GM12874 (cell line): ENCODE results near the gene ACTR6.

Experiments used
- TF ChIP-seq, protein P1 (sequence below): IDR thresholded peaks from 2 replicates; pipeline ENCODE4 v1.5.1; 2011; ENCODE audit warnings: low read depth, mild to moderate bottlenecking, control low read depth, low read length, moderate library complexity; ENCODE audit not compliant: insufficient read depth

The ACTR6 gene

DNA sequence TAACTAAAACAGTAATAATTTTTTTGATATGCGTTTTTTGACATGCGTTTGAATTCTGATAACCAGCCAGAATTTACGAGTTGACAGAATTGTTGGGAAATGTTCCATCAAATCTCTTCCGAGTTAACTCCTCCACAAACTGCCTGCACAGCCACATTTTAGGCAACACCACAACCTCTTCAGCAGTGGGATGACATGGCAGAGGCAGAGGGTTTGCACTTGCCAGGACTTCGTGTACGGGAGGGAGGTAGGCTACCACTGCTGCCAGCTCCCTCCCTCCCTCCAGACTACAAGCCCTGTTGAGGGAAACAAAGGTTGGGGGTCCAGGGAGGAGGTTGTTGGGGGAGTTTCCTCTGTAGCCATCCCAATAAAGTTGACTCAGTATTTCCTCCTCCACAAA lies 14.5 kb upstream of the ACTR6 start:
- TF ChIP-seq, protein P1, sequence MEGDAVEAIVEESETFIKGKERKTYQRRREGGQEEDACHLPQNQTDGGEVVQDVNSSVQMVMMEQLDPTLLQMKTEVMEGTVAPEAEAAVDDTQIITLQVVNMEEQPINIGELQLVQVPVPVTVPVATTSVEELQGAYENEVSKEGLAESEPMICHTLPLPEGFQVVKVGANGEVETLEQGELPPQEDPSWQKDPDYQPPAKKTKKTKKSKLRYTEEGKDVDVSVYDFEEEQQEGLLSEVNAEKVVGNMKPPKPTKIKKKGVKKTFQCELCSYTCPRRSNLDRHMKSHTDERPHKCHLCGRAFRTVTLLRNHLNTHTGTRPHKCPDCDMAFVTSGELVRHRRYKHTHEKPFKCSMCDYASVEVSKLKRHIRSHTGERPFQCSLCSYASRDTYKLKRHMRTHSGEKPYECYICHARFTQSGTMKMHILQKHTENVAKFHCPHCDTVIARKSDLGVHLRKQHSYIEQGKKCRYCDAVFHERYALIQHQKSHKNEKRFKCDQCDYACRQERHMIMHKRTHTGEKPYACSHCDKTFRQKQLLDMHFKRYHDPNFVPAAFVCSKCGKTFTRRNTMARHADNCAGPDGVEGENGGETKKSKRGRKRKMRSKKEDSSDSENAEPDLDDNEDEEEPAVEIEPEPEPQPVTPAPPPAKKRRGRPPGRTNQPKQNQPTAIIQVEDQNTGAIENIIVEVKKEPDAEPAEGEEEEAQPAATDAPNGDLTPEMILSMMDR = no peak

DNA sequence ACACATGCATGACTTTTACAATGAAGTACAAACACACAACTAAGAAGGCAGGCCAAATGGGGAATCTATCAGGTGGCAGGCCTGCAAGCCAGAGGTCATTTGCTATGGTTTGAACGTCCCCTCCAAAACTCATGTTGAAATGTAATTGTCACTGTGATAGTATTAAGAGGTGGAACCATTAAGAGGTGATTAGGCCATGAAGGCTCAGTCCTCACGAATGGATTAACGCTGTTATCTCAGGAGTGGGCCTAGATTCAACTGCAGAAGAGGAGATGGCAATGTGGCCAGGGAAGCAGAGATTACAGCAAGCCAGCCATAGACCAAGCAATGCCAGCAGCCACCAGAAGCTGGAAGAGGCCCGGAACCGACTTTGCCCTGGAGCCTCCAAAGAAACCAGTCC lies 13.5 kb upstream of the ACTR6 start:
- TF ChIP-seq, protein P1 = no peak

DNA sequence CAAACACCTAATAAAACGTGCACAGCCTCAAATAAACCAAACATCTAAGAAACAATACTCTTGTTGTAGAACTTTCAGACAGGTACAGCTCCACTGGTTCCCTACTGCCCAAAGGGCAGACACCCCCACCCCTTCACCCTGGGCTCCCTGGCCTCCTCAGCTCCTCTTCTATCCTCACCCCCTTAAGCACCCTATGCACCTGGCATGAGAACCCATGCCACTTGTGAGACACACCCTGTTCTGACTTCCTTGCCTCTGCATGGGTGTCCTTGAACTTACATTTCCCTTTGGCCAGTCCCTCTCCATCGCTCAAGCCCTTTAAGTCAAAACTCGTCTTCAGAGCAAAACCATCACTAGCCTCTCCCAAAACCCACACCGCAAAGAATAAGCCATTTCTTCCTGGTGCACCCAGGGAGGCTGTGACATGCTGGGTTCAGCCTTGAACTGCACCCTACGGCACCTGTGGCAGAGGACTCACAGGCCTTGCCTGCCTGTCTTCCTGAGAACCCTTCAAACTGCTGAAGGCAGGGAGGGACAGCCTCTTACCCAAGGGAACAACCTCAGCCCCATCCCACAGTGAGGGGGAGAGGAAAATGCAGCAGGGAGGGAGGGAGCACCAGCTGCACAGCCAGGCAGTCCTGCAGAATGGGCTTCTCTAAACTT lies 12.6 kb upstream of the ACTR6 start:
- TF ChIP-seq, protein P1 = no peak

DNA sequence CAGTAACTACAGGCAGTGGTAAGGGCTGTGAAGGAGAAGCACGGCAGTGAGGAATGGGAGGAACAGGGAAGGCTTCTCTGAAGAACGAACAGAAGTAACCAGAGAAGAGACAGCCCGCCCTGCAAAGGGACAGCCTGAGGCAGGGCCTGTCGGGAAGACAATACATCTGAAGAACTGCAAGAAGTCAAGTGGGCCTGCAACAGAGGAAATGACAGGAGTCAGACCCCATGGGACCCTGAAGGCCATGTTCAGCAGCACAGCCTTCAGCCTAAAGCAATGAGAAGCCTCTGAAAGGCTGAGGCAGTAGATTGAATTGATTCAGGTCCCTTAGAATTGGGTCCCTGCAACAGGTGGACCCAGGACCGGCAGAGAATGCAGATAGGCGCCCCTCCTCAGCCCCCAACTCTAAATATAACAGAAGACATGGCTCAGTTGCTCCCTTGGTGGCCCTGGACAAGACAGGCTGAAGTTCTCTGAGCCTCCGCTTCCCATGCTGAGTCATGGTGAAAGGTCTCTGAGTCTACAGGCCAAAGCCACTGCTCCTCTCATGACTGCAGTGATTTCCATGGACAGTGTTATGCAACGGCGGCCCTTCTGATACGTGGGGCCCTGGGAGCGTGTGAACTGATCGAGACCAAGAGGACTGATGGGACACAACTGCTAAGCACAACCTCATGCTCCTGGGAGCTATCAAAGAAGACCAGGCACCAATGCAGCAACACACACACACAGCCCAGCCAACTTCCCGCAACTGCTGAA lies 10.8 kb upstream of the ACTR6 start:
- TF ChIP-seq, protein P1 = no peak

DNA sequence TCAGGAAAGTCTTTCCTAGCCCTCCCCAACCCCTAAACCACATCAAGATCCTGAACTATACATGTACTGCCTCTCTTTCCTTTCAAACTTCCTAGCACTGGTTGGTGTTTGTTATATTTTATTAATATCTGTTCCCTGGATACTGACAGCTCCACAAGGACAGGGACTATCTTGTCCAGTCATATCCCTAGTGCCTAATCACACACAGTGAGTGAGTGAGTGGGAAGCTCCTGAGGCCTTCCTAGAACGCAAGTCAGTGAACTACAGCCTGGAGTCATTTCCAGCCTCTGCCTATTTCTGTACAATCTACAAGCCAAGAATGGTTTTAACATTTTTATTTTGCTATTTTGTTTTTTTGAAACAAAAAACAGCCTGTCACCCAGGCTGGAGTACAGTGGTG lies 7.5 kb upstream of the ACTR6 start:
- TF ChIP-seq, protein P1 = no peak

DNA sequence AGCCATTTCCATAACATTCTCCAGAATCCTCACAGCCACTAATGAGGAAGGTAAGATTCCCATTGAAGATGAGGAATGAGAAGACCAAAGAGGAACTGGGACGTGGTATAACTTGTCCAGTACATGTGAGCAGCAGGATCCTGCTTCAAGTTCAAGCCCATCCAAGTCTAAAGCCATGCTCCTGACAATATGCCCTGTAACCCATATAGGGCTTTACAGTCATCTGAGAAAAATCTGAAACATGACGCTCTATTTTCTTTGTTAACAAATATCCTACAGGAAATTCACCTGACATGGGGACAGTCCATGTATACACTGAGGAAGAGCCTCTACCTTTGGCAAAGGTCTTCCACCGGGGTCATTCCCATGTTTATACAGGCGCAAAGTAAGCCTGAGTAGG lies 3.1 kb upstream of the ACTR6 start:
- TF ChIP-seq, protein P1 = no peak

DNA sequence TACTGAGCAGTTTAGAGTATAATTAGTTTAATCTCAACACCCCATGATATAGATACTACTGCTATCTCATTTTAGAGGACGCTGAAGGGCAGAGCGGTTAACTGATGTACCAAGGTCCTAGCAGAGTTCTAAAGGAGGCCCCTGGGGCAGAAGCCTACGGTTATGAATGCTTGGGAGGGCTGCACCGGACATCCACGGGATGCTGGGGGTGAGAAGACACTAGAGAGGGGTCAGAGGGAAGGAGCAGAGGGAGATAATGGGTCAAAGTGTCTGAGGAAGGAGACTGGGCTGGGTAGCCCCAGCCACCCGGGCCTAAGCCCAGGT lies 1.6 kb upstream of the ACTR6 start:
- TF ChIP-seq, protein P1 = no peak
